CD1c-positive myeloid dendritic cell (primary cell): Measurements from ENCODE around the gene ZNF791.
"Not testable (repeated sequence)": the region's sequence is repeated elsewhere in the genome, so short reads cannot be mapped to it uniquely, and the experiment has no call there.

Experiments used
- DNase-seq: peaks from one replicate; pipeline ENCODE4 v3.0.0-alpha.2; 2016; ENCODE audit errors: extremely low spot score

The ZNF791 gene

DNA sequence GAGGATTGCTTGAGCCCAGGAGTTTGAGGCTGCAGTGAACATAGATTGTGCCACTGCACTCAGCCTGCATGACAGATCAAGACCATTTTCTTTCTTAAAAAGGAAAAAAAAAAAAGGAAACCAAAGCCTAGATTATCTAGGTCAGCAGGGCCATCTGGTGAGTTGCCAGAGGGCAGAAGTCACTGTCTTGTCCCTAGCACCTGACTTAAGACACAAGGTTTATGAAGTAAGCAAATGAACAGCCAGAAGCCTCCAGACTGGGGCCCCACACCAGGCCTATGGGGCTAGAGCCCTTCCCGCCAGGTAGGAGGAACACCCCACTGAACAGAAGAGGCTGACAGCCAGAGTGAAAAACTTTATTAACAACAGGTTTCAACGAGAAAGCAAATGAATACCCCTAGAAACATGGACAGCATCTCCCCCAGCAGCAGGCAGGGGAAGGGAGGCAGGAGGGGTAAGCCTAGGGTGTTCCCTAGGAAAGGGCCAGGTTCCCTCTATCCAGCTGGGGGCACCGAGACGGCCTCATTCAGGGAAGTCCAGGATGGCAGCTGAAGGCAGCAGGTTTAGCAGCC is 57.1 kb downstream of the ZNF791 start:
- no peak for DNase-seq

DNA sequence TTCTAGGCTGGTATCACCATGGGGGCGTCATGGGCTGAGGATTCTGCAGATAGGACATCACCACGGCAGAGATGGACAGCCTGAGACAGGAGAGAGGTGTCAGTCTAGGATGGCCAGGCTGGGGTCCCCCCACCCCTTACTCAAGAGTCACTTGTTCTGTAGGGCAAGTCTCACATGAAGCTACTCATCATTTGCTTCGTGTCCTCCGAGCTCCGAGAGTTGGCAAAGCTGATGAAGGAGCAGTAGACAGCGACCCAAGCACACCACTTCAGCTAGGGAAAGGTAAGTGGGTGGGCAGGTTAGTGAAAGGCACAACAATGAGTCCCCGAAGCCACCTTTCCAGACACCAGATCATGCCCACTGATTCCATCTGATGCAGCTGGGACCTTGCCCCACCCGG is 57.6 kb downstream of the ZNF791 start:
- DNase-seq = no peak

DNA sequence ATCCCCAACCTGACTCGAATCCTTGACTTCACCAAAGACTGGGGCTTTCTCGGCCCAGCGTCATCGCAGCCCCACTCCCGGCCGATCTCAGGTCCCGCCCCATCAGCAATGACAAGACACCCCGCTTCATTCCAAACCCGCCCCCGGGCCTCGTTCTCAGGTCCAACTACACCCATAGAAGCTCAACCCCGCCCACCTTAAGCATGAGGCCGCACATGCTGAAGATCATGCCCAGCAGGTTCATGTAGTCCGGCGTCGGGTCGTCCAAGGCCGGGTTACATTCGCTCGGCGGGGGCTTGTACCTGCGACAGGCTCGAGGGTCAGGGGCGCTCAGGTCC is 58.2 kb downstream of the ZNF791 start:
- DNase-seq = peak; percentile 61

DNA sequence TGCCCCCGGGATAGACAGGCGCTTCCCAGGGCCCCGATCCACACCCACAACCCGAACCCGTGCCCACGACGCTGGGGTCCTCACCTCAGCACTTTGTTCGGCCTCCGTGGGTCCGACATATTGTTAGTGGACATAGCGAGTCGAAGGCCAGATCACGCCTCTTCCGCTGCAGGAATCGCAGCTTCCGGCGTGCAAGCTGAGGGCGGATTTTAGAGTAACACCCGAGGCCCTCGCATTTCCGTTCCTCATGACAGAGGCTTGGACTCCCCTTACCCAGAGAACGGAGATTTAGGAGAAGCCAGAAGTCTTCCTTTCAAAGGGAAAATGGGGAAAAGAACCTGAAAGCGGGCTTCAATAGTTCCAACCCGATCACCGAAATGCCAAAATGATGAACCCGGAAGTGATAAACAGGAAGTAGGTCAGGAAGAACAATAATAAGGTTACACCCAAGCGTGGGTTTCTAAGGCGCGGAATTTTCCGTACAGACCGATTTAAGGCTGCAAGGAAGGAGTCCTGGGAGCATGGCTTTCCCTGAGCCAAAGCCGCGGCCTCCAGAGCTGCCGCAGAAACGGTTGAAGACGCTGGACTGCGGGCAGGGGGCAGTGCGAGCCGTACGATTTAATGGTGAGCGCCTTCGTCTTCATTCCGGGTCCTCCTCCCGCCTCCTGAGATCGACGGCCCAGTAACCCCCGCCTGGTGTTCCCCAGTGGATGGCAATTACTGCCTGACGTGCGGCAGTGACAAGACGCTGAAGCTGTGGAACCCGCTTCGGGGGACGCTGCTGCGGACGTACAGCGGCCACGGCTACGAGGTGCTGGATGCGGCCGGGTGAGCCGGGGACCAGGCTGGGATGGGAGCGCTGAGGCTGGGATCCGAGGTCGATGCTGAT is 58.8 kb downstream of the ZNF791 start:
- DNase-seq = peak; percentile 86

DNA sequence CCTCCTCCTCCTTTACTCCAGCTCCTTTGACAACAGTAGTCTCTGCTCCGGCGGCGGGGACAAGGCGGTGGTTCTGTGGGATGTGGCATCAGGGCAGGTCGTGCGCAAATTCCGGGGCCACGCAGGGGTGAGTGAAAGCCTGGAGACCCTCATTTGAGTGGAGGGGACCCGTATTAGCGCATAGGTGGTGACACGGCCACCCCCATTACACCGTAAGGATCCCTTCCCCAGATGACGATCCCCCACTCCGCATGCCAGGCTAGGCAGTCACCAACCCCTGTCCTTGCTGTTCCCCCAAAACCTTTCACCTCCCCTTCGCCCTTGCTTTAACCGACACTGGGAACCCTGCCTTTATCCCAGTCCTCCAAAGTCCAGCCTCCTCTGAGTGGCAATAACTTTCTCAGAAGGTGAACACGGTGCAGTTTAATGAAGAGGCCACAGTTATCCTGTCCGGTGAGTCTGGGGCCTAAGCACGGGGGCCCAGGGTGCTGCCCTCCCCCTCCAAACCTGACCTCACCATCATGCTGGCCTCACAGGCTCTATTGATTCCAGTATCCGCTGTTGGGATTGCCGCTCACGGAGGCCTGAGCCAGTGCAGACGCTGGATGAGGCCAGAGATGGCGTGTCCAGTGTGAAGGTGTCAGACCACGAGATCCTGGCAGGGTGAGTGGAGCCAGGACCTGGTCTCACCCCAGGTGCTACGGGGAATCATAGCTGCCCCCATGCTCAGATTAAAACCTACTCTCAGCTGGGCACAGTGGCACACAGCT is 59.6 kb downstream of the ZNF791 start:
- no peak for DNase-seq

DNA sequence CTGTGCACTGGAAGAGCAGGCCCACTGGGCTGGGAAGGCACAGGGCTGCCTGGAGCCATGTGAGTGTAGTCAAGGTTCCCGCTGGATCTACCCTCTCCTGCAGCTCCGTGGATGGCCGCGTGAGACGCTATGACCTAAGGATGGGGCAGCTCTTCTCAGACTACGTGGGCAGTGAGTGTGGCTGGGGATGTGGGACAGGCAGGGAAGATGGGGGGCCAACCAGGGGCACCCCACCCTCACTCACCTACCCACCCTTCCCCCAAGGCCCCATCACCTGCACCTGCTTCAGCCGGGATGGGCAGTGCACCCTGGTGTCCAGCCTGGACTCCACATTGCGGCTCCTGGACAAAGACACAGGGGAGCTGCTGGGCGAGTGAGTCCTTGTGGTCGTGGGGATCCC is 62.0 kb downstream of the ZNF791 start:
- no peak for DNase-seq

DNA sequence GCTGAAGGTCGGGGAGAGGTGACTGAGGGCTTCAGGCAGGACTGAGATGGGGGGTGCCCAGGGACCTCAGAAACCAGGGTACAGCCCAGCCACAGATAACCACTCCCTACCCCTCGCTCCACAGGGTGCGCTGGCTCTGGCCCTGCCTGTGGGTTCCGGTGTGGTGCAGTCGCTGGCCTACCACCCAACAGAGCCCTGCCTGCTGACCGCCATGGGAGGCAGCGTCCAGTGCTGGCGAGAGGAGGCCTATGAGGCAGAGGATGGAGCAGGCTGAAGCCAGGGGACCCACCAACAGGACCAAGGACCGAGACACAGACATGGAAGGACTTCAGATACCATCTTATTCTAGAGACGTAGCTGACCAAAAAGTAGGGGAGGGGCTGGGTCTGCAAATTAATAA is 64.7 kb downstream of the ZNF791 start:
- DNase-seq = no peak

DNA sequence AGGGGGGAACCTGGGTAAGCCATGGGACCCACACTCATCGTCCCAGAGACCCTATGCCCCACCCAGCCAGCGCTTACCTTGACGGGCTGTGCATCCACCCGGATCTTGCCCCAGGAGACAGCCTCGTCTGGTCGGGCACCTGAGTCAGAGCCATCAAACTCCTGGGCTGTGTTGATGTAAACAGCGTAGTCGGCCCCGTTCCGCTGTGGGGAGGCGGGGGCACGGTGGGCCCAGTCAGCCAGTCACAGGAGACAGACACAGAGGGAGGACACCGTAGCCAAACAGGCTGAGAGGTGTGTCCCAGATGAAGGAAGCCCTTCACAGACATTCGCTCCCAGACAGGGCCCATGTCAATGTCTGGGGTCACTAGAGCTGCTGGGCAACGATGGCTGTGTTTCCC is 65.2 kb downstream of the ZNF791 start:
- DNase-seq = no peak

DNA sequence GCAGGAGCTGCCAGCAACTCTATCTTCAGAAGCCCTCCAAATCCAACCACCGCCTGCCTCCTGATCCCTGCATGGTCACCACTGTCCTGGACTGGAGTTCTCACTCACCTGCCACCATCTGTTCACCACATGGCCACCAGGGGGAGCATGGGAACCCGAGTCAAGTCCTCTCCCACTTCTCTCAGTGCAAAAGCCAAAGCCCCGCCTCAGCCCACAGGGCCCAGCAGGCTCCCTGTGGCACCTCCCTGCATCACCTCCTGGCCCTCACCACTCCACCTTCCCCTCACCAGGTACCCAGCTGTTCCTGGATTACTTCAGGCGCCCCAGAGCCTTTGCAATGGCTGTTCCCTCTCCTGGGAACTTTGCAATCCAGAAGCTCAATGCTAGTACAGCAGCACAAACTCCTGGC is 65.7 kb downstream of the ZNF791 start:
- DNase-seq = peak; percentile 77

DNA sequence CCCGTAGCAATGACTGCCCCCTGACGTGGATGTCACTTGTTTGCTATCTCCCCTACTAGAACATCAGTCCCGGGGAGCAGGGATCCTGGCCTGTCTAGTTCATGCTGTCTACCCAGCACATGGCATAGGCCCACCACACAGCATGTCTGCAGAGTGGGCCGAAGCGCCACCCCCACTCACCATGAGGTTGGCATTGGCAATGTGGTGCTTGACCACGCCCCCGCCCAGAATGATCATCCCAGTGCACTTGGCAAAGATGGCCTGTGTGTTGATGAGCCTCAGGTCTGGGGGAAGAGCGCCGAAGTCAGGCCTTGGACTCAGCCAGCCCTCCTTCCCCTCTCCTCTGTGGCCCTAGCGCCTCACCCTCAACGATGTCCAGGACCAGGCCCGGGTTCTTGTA is 66.2 kb downstream of the ZNF791 start:
- DNase-seq = no peak

DNA sequence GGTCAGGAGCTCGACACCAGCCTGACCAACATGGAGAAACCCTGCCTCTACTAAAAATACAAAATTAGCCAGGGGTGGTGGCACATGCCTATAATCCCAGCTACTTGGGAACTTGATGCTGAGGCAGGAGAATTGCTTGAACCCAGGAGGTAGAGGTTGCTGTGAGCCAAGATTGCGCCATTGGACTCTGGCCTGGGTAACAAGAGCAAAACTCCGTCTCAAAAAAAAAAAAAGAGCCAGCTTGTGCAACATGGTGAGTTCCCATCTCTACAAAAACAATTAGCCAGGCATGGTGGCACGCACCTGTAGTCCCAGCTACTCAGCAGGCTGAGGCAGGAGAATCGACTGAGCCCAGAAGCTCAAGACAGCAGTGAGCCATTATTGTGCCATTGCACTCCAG is 67.3 kb downstream of the ZNF791 start:
- not testable (repeated sequence) for DNase-seq

DNA sequence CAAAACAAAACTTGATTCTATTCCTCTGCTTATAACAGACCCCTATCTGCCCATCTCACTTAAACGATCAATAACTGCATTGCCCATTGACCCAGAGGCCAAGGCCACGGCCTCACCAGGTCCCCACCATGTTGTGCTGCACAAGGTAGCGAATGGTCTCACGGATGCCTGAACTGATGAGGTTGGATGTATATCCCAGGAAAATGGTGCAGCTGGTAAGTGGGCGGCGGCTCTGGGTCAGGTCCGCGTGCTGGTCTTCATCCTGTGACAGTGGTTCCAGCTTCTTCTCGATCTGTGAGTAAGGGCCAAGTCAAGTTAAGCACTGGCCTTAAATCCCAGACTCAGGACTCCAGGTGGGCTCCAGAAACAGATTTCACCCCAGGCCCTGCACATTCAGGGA is 69.3 kb downstream of the ZNF791 start:
- DNase-seq = no peak

DNA sequence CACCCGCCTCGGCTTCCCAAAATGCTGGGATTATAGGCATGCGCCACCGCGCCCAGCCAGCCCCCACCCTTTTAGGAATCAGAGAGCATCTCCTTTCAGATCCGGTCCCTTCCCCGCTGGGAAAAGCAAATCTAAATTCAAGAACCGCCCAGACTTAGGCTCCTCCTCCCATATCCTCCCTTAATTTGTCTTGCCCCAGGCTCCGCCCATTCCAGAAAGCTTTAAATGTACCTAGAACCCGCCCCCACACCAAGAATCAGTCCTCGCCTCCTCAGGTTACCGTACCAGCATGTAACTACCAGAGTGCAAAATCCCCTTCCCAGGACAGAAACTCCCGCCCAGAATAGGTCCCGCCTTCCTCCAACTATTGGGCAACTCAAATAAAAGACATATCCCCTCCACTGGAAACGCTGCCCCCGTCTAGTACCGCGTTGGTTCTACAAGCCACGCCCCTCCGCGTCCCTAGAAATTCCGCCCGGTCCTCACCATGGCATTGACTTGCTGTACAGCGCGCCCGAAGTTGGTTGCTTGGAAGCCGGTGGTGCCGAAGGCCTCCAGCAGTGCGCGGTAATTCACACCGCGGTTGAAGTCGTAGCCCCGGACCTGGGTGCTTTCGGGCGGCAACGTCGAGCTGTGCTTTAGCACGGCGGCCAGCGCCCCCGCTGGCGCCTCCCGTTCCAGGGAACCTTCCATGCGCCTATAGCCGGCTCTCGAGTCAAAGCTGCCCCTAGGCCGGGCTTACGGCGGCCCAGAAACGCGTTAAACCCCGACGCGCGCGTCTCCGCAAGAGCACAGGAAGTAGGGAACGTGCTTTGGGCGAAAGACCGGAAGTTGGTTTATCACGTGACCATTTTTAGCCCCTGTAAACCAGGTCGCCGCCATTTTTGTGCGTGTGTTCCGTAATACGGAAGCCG is 70.6 kb downstream of the ZNF791 start, which contains the start of gene DHPS:
DHPS (minus strand) TSS at position 807 of the 914 bp plus-strand sequence; CDS start at position 693, 114 bp downstream.
- peak; percentile 98 for DNase-seq
